Glutamatergic neuron (in vitro differentiated cells): ENCODE data around the gene RNF20. TPM values are rescaled to one million over a fixed set of nuclear protein-coding genes. Genes with fewer than 3 reads are reported as not detected.
"Not testable (repeated sequence)": the region's sequence is repeated elsewhere in the genome, so short reads cannot be mapped to it uniquely, and the experiment has no call there.

Experiments used
- DNase-seq: peaks from one replicate; pipeline ENCODE4 v3.0.0; 2022
- H3K27ac Mint-ChIP-seq: one replicate; pipeline ENCODE4 v1.8.0; 2020; ENCODE audit warnings: mild to moderate bottlenecking, mixed read lengths, inconsistent platforms; ENCODE audit not compliant: unreplicated experiment
- H3K27me3 Mint-ChIP-seq: one replicate; pipeline ENCODE4 v1.8.0; 2020; ENCODE audit warnings: mild to moderate bottlenecking, moderate library complexity, mixed read lengths, inconsistent platforms; ENCODE audit not compliant: unreplicated experiment
- H3K36me3 Mint-ChIP-seq: one replicate; pipeline ENCODE4 v1.8.0; 2020; ENCODE audit warnings: mild to moderate bottlenecking, mixed read lengths, inconsistent platforms; ENCODE audit not compliant: unreplicated experiment
- H3K4me1 Mint-ChIP-seq: one replicate; pipeline ENCODE4 v1.8.0; 2020; ENCODE audit warnings: mild to moderate bottlenecking, low read depth, mixed read lengths, inconsistent platforms; ENCODE audit not compliant: unreplicated experiment
- H3K4me3 Mint-ChIP-seq: one replicate; pipeline ENCODE4 v1.8.0; 2020; ENCODE audit warnings: mild to moderate bottlenecking, mixed read lengths, inconsistent platforms; ENCODE audit not compliant: unreplicated experiment
- H3K9me3 Mint-ChIP-seq: one replicate; pipeline ENCODE4 v1.8.0; 2020; ENCODE audit warnings: mild to moderate bottlenecking, moderate library complexity, mixed read lengths, inconsistent platforms; ENCODE audit not compliant: unreplicated experiment
- CTCF ChIP-seq: fragments of 200-600 bp; sonication (generic); IDR thresholded peaks from one replicate; pipeline ENCODE4 v1.5.0; 2021; ENCODE audit not compliant: partially characterized antibody, unreplicated experiment
- total RNA-seq: library from RNA; stranded (reverse); fragmentation: NEBNext Ultra II Directional; extraction: Animal tissue kit (Norgen Biotek cat#: 25700); gene quantifications from one replicate; pipeline ENCODE4 v1.2.1, GENCODE V29; 2021; ENCODE audit not compliant: unreplicated experiment

Gene RNF20
- total RNA-seq, 1 donor from 2014 or later, result 65.5 TPM

- H3K4me3 Mint-ChIP-seq, result no peak overlapping the region
- H3K4me1 Mint-ChIP-seq, result no peaks in the 10 kb centered on the region
- no peak for DNase-seq
- H3K27me3 Mint-ChIP-seq, result no peaks in the 10 kb centered on the region
- H3K27ac Mint-ChIP-seq, result no peak overlapping the region
- TF ChIP-seq CTCF, result no peak
- H3K9me3 Mint-ChIP-seq, result no peaks in the 10 kb centered on the region
- no peaks in the 10 kb centered on the region for H3K36me3 Mint-ChIP-seq
Observed at GRCh38 chr9:101585740-101586139, 52.1 kb downstream of the RNF20 start.

- H3K36me3 Mint-ChIP-seq, result no peaks in the 10 kb centered on the region
- no peaks in the 10 kb centered on the region for H3K9me3 Mint-ChIP-seq
- DNase-seq, result no peak
- no peak overlapping the region for H3K27ac Mint-ChIP-seq
- H3K27me3 Mint-ChIP-seq, result no peaks in the 10 kb centered on the region
- H3K4me3 Mint-ChIP-seq, result no peak overlapping the region
- TF ChIP-seq CTCF, result no peak
- H3K4me1 Mint-ChIP-seq, result no peaks in the 10 kb centered on the region
Observed at GRCh38 chr9:101586651-101587050, 53.0 kb downstream of the RNF20 start.

GRCh38 chr9:101587332-101588043 lies 53.8 kb downstream of the RNF20 start:
- Mint-ChIP-seq H3K4me1 (no peaks in the 10 kb centered on the region), H3K9me3 (no peaks in the 10 kb centered on the region), H3K27ac (no peak overlapping the region), H3K4me3 (no peak overlapping the region), H3K27me3 (no peaks in the 10 kb centered on the region), H3K36me3 (no peaks in the 10 kb centered on the region)
- no peak for DNase-seq
- no peak for TF ChIP-seq CTCF

- not testable (repeated sequence) for H3K36me3 Mint-ChIP-seq, H3K4me3 Mint-ChIP-seq, H3K27me3 Mint-ChIP-seq, H3K4me1 Mint-ChIP-seq, DNase-seq, H3K9me3 Mint-ChIP-seq, H3K27ac Mint-ChIP-seq
Observed at GRCh38 chr9:101590074-101590473, 56.4 kb downstream of the RNF20 start.

GRCh38 chr9:101590901-101591300 lies 57.2 kb downstream of the RNF20 start:
- no peak for DNase-seq
- Mint-ChIP-seq H3K27ac (no peak overlapping the region), H3K36me3 (no peaks in the 10 kb centered on the region), H3K4me3 (no peak overlapping the region), H3K27me3 (no peaks in the 10 kb centered on the region), H3K9me3 (no peaks in the 10 kb centered on the region), H3K4me1 (no peaks in the 10 kb centered on the region)
- TF ChIP-seq CTCF, result no peak
